TTC549 (cell line): Measurements from ENCODE around the gene CELA2B.
"Not testable (repeated sequence)": the region's sequence is repeated elsewhere in the genome, so short reads cannot be mapped to it uniquely, and the experiment has no call there.

Source experiments
- FAIRE-seq: peaks from 2 replicates; lab custom pipeline; 2012; peaks lifted over from hg19 to GRCh38; lab: Jason Lieb, UNC

The CELA2B gene

DNA sequence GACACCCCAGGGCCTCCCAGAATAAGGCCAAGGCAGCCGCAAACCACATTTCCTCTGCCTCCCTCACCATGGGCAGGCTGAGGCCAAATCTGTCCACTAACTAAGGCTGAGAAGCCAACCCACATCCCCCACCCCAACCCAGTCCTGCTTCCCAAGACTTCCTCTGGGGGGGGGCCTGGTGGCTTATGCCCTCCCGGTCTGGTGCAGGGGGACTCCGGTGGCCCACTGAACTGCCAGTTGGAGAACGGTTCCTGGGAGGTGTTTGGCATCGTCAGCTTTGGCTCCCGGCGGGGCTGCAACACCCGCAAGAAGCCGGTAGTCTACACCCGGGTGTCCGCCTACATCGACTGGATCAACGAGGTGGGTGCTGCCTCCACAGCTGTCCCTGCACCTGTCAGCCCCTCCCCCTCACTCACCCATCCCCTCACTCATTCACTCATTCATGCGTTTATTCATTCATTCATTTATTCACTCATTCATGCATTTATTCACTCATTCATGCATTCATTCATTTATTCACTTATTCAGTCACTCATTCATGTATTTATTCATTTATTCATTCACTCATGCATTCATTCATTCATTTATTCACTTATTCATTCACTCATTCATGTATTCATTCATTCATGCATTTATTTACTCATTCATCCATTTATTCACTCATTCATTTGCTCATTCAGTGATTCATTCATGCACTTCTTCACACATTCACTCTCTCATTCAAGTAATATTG is 30.3 kb upstream of the CELA2B start:
- FAIRE-seq, result no peak

GRCh38 chr1:15446212-15446611 is 29.7 kb upstream of the CELA2B start:
- no peak for FAIRE-seq

DNA sequence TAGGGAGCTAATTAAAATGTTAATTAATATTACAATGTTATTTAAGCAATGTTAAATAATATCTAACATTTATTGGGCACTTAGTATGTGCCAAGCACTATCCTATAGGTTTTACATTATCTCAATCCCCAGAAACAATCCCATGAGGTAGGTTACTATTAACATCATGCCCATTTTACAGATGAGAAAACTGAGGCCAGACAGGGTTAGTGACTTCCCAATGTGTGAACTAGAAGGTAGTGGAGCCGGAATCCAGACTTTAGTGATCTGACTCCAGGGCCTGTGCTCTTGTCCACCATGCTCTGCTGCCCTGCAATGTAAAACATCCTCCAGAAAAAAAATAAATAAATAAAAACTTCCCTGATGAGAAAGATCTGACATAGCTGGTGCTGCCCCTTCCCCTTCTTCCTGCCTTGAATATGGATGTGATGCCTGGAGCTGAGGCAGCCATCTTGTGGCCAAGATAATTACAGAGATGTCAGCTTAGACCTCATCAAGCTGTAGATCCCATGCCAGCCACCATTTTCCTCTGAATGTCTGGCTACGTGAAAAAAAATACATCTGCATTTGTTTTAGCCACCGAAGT is 26.9 kb upstream of the CELA2B start:
- no peak for FAIRE-seq

GRCh38 chr1:15449567-15449966 is 26.3 kb upstream of the CELA2B start:
- FAIRE-seq, result no peak

GRCh38 chr1:15451014-15451722 is 24.7 kb upstream of the CELA2B start:
- no peak for FAIRE-seq

DNA sequence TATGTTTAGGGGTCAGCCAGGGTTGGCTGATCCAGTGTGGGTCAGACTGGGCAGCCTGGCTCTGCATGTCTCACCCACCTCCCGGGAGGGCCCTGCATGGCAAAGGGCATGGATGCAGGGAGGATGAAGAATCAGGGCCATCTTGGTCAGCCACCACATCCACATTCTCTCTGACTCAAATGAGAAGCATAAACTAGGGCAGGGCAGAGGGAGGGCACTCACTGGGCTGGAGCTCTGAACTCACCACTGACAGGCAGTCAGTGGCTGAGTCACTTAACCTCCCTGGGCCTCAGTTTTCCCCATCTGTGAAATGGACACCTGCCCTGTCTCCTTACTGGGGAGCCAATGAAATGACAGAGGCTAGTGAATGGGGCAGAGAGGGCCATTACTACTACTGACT is 23.7 kb upstream of the CELA2B start:
- FAIRE-seq, result no peak

DNA sequence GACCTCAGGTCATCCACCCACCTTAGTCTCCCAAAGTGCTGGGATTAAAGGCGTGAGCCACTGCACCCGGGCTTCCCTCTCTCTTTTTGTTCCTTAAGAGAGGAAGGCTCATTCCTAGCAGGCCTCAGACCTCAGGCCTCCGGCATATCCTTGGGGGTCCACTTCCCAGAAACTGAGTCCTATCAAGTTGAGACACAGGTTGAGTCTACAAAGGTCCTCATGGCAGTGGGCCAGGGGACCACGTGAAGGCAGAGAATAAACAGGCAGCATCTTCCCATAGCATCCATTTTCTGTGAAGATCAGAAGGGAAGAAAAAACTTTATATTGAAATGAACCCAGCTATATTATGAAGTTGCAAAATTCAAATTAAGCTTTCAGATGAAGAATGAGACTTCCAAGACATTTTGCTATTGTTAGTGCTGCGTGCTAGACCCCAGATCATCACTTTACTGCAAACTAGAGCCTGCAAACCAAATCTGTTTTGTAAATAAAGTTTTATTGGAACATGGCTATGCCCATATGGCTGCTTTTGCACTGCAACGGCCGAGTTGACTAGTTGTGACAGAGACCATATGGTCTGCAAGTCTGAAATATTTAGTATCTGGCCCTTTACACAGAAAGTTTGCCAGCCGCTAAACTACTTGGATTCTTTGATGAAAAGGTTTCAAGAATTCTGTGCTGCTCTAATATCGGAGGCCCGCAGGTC is 22.9 kb upstream of the CELA2B start:
- no peak for FAIRE-seq

DNA sequence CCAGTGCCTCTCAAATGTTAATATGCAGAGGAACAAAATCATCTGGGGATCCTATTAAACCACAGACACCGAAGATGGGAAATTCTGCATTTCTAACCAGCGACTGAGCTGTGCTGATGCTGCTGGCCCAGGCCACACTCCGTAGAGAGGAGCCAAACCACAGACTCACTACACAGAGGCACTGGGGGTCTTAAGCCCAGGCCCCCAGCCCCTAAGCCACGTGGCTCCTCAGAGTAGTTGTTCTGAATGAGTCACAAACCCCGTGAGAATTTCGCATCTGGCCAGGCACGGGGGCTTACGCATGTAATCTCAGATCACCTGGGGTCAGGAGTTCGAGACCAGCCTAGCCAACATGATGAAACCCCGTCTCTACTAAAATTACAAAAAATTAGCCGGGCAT is 22.2 kb upstream of the CELA2B start:
- FAIRE-seq, result no peak

DNA sequence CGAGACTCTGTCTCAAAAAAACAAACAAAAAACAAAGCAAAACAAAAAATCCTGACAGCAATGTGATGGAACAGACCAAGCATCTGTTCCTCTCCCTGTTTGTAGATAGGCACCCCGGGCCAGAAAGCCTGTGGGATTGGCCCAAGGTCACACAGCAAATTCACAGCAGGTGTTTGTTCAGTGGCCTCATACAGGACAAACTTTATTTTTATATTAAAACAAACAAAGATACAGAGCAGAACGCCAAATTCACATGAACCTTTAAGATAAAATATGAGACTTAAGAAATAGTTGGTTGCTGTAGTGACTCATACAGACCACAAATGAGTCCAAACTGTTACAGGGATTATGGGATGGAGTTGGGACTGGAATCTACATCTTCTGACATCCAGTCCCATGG is 21.6 kb upstream of the CELA2B start:
- FAIRE-seq, result no peak

- no peak for FAIRE-seq
These were observed 20.4 kb upstream of the CELA2B start for GRCh38 chr1:15455522-15455921.

DNA sequence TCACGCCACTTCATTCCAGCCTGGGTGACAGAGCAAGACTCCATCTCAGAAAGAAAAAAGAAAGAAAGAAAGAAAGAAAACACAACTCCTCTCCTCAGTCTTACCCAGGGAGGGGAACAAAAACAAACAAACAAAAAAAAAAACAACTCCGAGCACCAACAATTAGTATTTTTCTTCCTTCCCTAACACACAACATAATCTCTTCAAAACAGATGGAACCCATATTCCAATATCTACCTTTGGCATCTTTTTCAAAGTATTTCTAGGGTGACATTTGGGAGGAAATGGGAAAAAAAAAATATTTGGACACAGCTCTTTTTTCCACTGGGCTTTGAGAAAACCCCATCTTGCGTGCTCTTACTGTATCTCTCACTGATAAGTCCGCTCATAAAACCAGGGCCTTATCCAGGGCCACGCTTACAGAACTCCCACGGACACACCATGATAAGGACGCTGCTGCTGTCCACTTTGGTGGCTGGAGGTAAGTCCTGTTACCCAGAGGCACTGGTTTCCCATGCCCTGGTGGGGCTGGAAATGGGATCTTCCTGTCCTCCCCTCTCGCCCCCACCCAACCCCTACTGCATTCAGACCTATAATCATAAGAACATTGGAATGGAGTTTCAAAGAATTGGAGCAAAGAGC is 19.5 kb upstream of the CELA2B start, which contains the start of gene CELA2A:
Gene CELA2A (plus strand): TSS at position 420 of the 642 bp plus-strand sequence. CDS start 22 bp downstream, at position 442.
- FAIRE-seq, result no peak

DNA sequence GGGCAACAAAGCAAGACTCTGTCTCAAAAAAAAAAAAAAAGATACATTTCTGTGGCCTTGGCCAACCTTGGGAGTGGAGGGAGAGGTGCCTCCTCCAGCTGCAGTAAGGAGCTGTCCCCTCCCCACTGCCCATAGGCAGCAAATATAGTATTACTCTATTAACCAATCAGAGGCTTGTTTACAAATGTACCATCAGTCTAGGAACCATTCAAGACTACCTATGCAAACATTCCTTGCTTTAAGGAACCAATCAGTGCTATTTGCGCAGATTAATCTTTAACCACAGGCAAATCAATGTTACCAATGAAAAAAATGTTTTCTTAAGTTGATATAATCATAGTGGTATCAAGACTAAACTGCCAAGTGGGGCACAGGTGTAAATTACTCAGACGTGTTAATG is 18.3 kb upstream of the CELA2B start:
- no peak for FAIRE-seq

GRCh38 chr1:15458388-15458787 is 17.5 kb upstream of the CELA2B start:
- not testable (repeated sequence) for FAIRE-seq

- FAIRE-seq, result no peak
These were observed 15.9 kb upstream of the CELA2B start for GRCh38 chr1:15459771-15460707.

DNA sequence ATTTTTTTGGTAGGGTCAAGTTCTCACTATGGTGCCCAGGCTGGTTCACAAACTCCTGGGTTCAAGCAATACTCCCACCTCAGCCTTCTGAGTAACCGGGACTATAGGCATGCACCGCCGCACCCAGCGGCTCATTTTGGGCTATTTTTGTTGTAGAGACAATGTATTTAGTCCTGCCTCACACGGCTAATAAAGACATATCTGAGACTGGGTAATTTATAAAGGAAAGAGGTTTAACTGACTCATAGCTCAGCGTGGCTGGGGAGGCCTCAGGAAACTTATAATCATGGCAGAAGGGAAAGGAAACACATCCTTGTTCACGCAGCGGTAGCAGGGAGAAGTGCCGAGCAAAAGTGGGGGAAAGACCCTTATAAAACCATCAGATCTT is 15.2 kb upstream of the CELA2B start:
- FAIRE-seq, result no peak

DNA sequence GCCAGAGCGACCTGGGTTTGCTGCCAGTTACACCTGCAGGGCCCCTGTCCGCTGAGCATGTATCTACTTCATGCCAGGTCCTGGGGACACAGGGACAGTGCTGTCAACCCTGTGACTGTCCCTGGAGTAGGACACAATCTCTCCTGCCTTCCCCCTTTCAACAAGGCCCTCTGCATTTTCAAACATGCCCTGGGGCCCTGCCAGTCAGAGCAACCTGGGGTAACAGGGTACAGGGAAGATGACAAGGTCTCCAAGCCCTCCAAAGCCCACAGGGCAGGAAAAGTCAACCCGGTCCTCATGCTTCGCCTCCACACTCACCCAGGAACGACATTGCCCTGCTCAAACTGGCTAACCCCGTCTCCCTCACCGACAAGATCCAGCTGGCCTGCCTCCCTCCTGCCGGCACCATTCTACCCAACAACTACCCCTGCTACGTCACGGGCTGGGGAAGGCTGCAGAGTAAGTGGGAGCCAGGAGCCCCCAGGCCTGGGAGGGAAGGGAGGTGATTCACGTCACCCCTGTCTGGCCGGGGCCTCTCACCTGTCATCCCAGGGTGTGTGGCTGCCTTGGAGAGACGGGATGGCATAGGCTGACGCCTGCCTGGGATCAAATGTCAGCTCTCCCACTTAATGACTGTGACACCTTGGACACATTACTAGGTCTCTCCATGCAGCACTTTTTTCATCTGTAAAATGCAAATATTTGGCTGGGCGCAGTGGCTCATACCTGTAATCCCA is 12.7 kb upstream of the CELA2B start:
- FAIRE-seq, result not testable (repeated sequence)

- FAIRE-seq, result not testable (repeated sequence)
These were observed 12.0 kb upstream of the CELA2B start for GRCh38 chr1:15463926-15464322.

DNA sequence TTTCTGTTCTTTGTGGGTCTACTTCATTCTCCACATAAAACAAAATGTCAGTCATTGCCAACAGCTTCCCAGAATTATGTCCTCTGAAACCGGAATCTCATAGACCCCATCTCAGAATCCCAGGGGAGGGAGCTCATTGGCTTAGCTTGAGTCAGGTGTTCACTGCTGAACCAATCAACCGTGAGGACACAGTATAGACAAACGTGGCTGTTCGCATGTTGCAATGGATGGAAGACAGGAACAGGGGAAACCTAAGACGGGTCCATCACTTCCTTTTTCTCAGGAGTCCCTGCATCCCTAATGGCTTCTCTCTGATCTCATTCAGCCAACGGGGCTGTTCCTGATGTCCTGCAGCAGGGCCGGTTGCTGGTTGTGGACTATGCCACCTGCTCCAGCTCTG is 10.2 kb upstream of the CELA2B start:
- FAIRE-seq, result no peak

- not testable (repeated sequence) for FAIRE-seq
These were observed 8.8 kb upstream of the CELA2B start for GRCh38 chr1:15466955-15467625.

DNA sequence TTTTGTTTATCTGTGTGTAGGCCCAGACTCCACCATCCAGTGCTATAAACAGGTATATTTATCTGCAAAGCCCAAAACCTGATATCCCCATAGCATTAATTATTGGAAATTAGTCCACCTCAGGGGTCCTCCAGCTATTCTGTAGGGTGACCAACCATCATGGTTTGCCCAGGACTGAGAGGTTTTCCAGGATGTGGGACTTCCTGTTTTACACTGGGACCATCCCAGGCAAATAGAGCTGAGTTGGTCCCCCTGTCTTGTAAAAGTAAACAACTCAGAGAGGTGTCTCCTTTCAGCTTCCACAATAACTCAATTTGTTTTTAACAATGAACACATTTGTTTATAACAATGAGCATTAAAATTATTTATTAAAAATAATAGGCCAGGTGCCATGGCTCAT is 7.8 kb upstream of the CELA2B start:
- FAIRE-seq, result no peak
